AG04449 (cell line): Measurements from ENCODE around the gene TMEM43.

Experiments
- CTCF ChIA-PET: fragments of 350-600 bp; formaldehyde crosslinking; extraction: SDS; loops from one replicate; lab custom pipeline; 2021; ENCODE audit warnings: antibody characterized with exemption; lab: Yijun Ruan, JAX
- POLR2A ChIA-PET: fragments of 400-600, 350-600 bp; formaldehyde crosslinking; extraction: SDS; loops from one replicate; lab custom pipeline; 2020; ENCODE audit warnings: antibody characterized with exemption, inconsistent platforms; lab: Yijun Ruan, JAX
- DNase-seq: peaks from one replicate; pipeline ENCODE4 v3.0.0-alpha.2; 2010; ENCODE audit warnings: low read depth, low spot score
- H3K4me3 ChIP-seq: 2 replicates; pipeline ENCODE4 v1.5.1; 2011; ENCODE audit warnings: low read depth, mild to moderate bottlenecking, control low read depth, low read length
- CTCF ChIP-seq: IDR thresholded peaks from one replicate; pipeline ENCODE4 v1.5.1; 2011; ENCODE audit warnings: mild to moderate bottlenecking, moderate library complexity, low read length, control low read depth, inconsistent platforms; ENCODE audit not compliant: insufficient read depth; ENCODE audit errors: missing control alignments

The TMEM43 gene

GRCh38 chr3:14121859-14122258 is 3.0 kb upstream of the TMEM43 start:
- no peak for TF ChIP-seq CTCF
- no peak overlapping the region for H3K4me3 ChIP-seq
- POLR2A ChIA-PET = no interaction called here
- CTCF ChIA-PET = interaction anchor here (1.1 to 2.0 kb wide), 2 partner anchors 9 to 225 kb away, joined by 4 to 6 read pairs; no protein-coding TSS in a partner anchor
- DNase-seq = no peak

GRCh38 chr3:14122301-14122700 is 2.6 kb upstream of the TMEM43 start:
- CTCF ChIA-PET = interaction anchor here (0.7 to 2.0 kb wide), 2 partner anchors 13 to 225 kb away, joined by 3 to 6 read pairs; no protein-coding TSS in a partner anchor
- POLR2A ChIA-PET = no interaction called here
- no peak overlapping the region for H3K4me3 ChIP-seq
- no peak for TF ChIP-seq CTCF
- no peak for DNase-seq

GRCh38 chr3:14123308-14124222 is 1.3 kb upstream of the TMEM43 start:
- TF ChIP-seq CTCF = no peak
- ChIA-PET POLR2A (interaction anchor here (0.7 to 1.9 kb wide), 2 partner anchors 528 to 1225 kb away, joined by 3 to 7 read pairs; partner anchors contain the start of gene CCDC174), CTCF (interaction anchor here (0.9 to 2.4 kb wide), 7 partner anchors 9 to 474 kb away, joined by 3 to 16 read pairs (median 4); no protein-coding TSS in a partner anchor)
- DNase-seq = no peak
- H3K4me3 ChIP-seq = peak overlapping the region; percentile 80

GRCh38 chr3:14124223-14124614 is 633 bp upstream of the TMEM43 start:
- TF ChIP-seq CTCF = no peak
- POLR2A ChIA-PET = interaction anchor here (0.6 to 2.5 kb wide), 11 partner anchors 10 to 529 kb away, joined by 3 to 33 read pairs (median 7); partner anchors contain the start of genes CCDC174, LSM3 and XPC
- CTCF ChIA-PET = interaction anchor here (1.2 to 2.4 kb wide), 9 partner anchors 10 to 474 kb away, joined by 3 to 16 read pairs (median 4); no protein-coding TSS in a partner anchor
- DNase-seq = no peak
- peak overlapping the region; percentile 80 for H3K4me3 ChIP-seq

GRCh38 chr3:14125193-14126016 is 553 bp downstream of the TMEM43 start:
- ChIA-PET POLR2A (interaction anchor here (0.7 to 2.5 kb wide), 15 partner anchors 9 to 526 kb away, joined by 3 to 33 read pairs (median 7); partner anchors contain the start of genes CCDC174, LSM3 and XPC), CTCF (interaction anchor here (0.8 to 2.7 kb wide), 11 partner anchors 9 to 471 kb away, joined by 3 to 18 read pairs (median 5); partner anchors contain the start of gene XPC)
- H3K4me3 ChIP-seq = peak overlapping the region; percentile 100
- peak; percentile 86 for DNase-seq
- TF ChIP-seq CTCF = peak; percentile 40
